B cell (primary cell): ENCODE measurements around the gene STON1. TPM values are rescaled to one million over a fixed set of nuclear protein-coding genes. Genes with fewer than 3 reads are reported as not detected.

Source experiments
- ATAC-seq: fragments of 200-7000 bp; cut with Tn5 transposase; one replicate; pipeline ENCODE4 v1.10.0; 2021; ENCODE audit warnings: low read depth, mild to moderate bottlenecking, moderate number of reproducible peaks, moderate library complexity
- CTCF ChIA-PET: fragments of 350-600 bp; sonication (Branson Sonifier 250); formaldehyde crosslinking; loops from one replicate; lab custom pipeline; 2021; ENCODE audit warnings: antibody characterized with exemption, inconsistent platforms; lab: Charles Lee
- POLR2A ChIA-PET: fragments of 350-600 bp; sonication (Branson Sonifier 250); formaldehyde crosslinking; loops from one replicate; lab custom pipeline; 2021; ENCODE audit warnings: antibody characterized with exemption; lab: Charles Lee
- DNase-seq: peaks from one replicate; pipeline ENCODE4 v3.0.0; 2013
- H2AFZ ChIP-seq: 2 replicates; pipeline ENCODE4 v1.6.1; 2012; ENCODE audit warnings: mild to moderate bottlenecking, low read depth, low read length; ENCODE audit not compliant: insufficient read depth, poor library complexity, severe bottlenecking
- H3K27ac ChIP-seq, 2 donors: 1 replicate in 1 of 2; 2 replicates in 1 of 2; pipeline ENCODE4 v1.5.1; 2012 to 2013; ENCODE audit warnings: low read length in 2 of 2, mild to moderate bottlenecking in 2 of 2, moderate library complexity in 1 of 2
- H3K27me3 ChIP-seq, 4 experiments: fragments of 200-600 bp in 1 of 4; sonication (generic) in 1 of 4; replicated peaks in 1 of 4; 1 replicate in 2 of 4; 2 replicates in 2 of 4; pipeline versions ENCODE4 v1.6.1 to v1.7.0; 2013 to 2016; ENCODE audit warnings: low read length in 3 of 4, mild to moderate bottlenecking in 2 of 4, mixed read lengths in 1 of 4, moderate library complexity in 1 of 4; ENCODE audit not compliant: insufficient read depth in 4 of 4, control insufficient read depth in 3 of 4; ENCODE audit errors: control extremely low read depth in 1 of 4
- H3K36me3 ChIP-seq, 2 experiments: replicated peaks in 1 of 2; 1 replicate in 1 of 2; 2 replicates in 1 of 2; pipeline versions ENCODE4 v1.6.1 to v1.7.1; 2013; ENCODE audit warnings: low read length in 1 of 2; ENCODE audit not compliant: insufficient read depth in 2 of 2, control insufficient read depth in 1 of 2; ENCODE audit errors: control extremely low read depth in 1 of 2, extremely low read depth in 1 of 2
- H3K4me1 ChIP-seq, 2 donors: fragments of 200-600 bp in 1 of 2; sonication (generic) in 1 of 2; 1 replicate in 1 of 2; 2 replicates in 1 of 2; pipeline versions ENCODE4 v1.5.1 to v1.6.1; 2013 to 2017; ENCODE audit warnings: low read length in 2 of 2; ENCODE audit not compliant: control insufficient read depth in 2 of 2, insufficient read depth in 2 of 2
- H3K4me2 ChIP-seq: replicated peaks from 2 replicates; pipeline ENCODE3; 2012; ENCODE audit warnings: mild to moderate bottlenecking, low read depth, low read length; ENCODE audit not compliant: poor library complexity, severe bottlenecking
- H3K4me3 ChIP-seq, 5 experiments: fragments of 200-600 bp in 1 of 5; sonication (generic) in 1 of 5; 1 replicate in 3 of 5; 2 replicates in 2 of 5; pipeline versions ENCODE4 v1.5.1 to v1.7.0; 2011 to 2016; ENCODE audit warnings: low read length in 4 of 5, mild to moderate bottlenecking in 4 of 5, low read depth in 2 of 5, control low read depth in 1 of 5, moderate library complexity in 1 of 5; ENCODE audit not compliant: insufficient read depth in 1 of 5; ENCODE audit errors: control extremely low read depth in 1 of 5, extremely low read depth in 1 of 5
- H3K79me2 ChIP-seq: fragments of 200-600 bp; sonication (generic); one replicate; pipeline ENCODE4 v1.6.0; 2016; ENCODE audit warnings: low read length; ENCODE audit not compliant: control insufficient read depth, insufficient read depth
- H3K9ac ChIP-seq: fragments of 200-600 bp; sonication (generic); 2 replicates; pipeline ENCODE4 v1.6.1; 2017; ENCODE audit warnings: mild to moderate bottlenecking, low read length, moderate library complexity
- H3K9me3 ChIP-seq, 3 donors: one replicate each; pipeline versions ENCODE4 v1.6.1 to v1.7.1; 2013; ENCODE audit warnings: low read length in 2 of 3; ENCODE audit not compliant: control insufficient read depth in 2 of 3, insufficient read depth in 1 of 3; ENCODE audit errors: control extremely low read depth in 1 of 3
- H4K20me1 ChIP-seq: 2 replicates; pipeline ENCODE4 v1.6.0; 2012; ENCODE audit warnings: mild to moderate bottlenecking, low read length; ENCODE audit not compliant: insufficient read depth, control insufficient read depth, poor library complexity, severe bottlenecking
- H3K27ac Mint-ChIP-seq: one replicate; pipeline ENCODE4 v1.8.0; 2021; ENCODE audit warnings: mixed read lengths
- H3K27me3 Mint-ChIP-seq: one replicate; pipeline ENCODE4 v1.8.0; 2021; ENCODE audit warnings: mixed read lengths
- H3K4me1 Mint-ChIP-seq: one replicate; pipeline ENCODE4 v1.8.0; 2021; ENCODE audit warnings: mixed read lengths
- H3K4me3 Mint-ChIP-seq: one replicate; pipeline ENCODE4 v1.8.0; 2021; ENCODE audit warnings: mixed read lengths
- H3K9me3 Mint-ChIP-seq: one replicate; pipeline ENCODE4 v1.8.0; 2022; ENCODE audit warnings: mixed read lengths; ENCODE audit not compliant: insufficient read depth
- CTCF ChIP-seq: fragments of 200-600 bp; IDR thresholded peaks from one replicate; pipeline ENCODE4 v1.8.0; 2022; ENCODE audit warnings: antibody characterized with exemption, mild to moderate bottlenecking
- EZH2 ChIP-seq: IDR thresholded peaks from 2 replicates; pipeline ENCODE4 v1.6.1; 2012; ENCODE audit warnings: borderline replicate concordance, low read depth, mild to moderate bottlenecking, moderate library complexity, low read length; ENCODE audit not compliant: insufficient read depth, poor library complexity, severe bottlenecking
- whole genome bisulfite sequencing: methylation state at CpG from one replicate; pipeline ENCODE4 v1.1.5; 2013; ENCODE audit warnings: missing lambda C conversion rate; ENCODE audit not compliant: insufficient coverage; 5-methylcytosine and 5-hydroxymethylcytosine counted together
- intact Hi-C: fragments of 100-400 bp; cut with micrococcal nuclease; formaldehyde crosslinking; loops from one replicate; pipeline ENCODE4 v1.10.0; 2022
- polyA plus RNA-seq: library from polyadenylated mRNA; depleted of rRNA; stranded (reverse); fragments of >200 nt; gene quantifications from 2 replicates; pipeline ENCODE4 v1.2.3, GENCODE V29; 2012
- total RNA-seq, 2 donors: library from RNA; stranded (reverse); fragments of 120-200 nt in 1 of 2; gene quantifications; 1 replicate in 1 of 2; 2 replicates in 1 of 2; pipeline versions ENCODE4 v1.2.3 to v1.2.4, GENCODE V29; 2013 to 2022

The STON1 gene
- total and polyA plus RNA-seq, 2 donors (not counting 1 experiment from before 2014, with no cell fraction given) = 0.46 to 2.0 TPM

GRCh38 chr2:48543895-48544294 is 13.9 kb downstream of the STON1 start:
- no peak overlapping the region for H2AFZ ChIP-seq
- H3K27ac Mint-ChIP-seq = no peak overlapping the region
- POLR2A ChIA-PET = no interaction called here
- H3K4me1 ChIP-seq = no peaks in the 10 kb centered on the region
- TF ChIP-seq EZH2 (no peak), CTCF (no peak)
- CTCF ChIA-PET = interaction anchor here (1.9 kb wide), 1 partner anchor 12 kb away, joined by 5 read pairs; no protein-coding TSS in a partner anchor
- no peaks in the 10 kb centered on the region for H3K27me3 Mint-ChIP-seq
- H3K79me2 ChIP-seq = no peaks in the 10 kb centered on the region
- H3K9me3 ChIP-seq = no peaks in the 10 kb centered on the region
- no peaks in the 10 kb centered on the region for H4K20me1 ChIP-seq
- H3K36me3 ChIP-seq = no peaks in the 10 kb centered on the region
- H3K27me3 ChIP-seq = no peaks in the 10 kb centered on the region
- H3K9me3 Mint-ChIP-seq = no peaks in the 10 kb centered on the region
- H3K9ac ChIP-seq = no peak overlapping the region
- no peak overlapping the region for H3K4me3 Mint-ChIP-seq
- H3K4me1 Mint-ChIP-seq = no peaks in the 10 kb centered on the region
- ATAC-seq (no peak), DNase-seq (no peak)
- H3K27ac ChIP-seq = no peak overlapping the region
- H3K4me3 ChIP-seq = no peak overlapping the region
- no peak overlapping the region for H3K4me2 ChIP-seq
- intact Hi-C loops = no loop called here
- no CpG with 5 or more reads among the region's 1 CpG for WGBS

- no peak overlapping the region for H3K4me3 ChIP-seq
- no peak for TF ChIP-seq CTCF
- TF ChIP-seq EZH2 = no peak
- H3K27me3 Mint-ChIP-seq = no peaks in the 10 kb centered on the region
- H3K9ac ChIP-seq = no peak overlapping the region
- WGBS = 93% methylated on average over 10 of the region's 10 CpGs
- no peak overlapping the region for H3K4me3 Mint-ChIP-seq
- no peaks in the 10 kb centered on the region for H3K9me3 Mint-ChIP-seq
- no peaks in the 10 kb centered on the region for H3K79me2 ChIP-seq
- no peaks in the 10 kb centered on the region for H3K9me3 ChIP-seq
- no peaks in the 10 kb centered on the region for H3K27me3 ChIP-seq
- H4K20me1 ChIP-seq = no peaks in the 10 kb centered on the region
- DNase-seq (no peak), ATAC-seq (no peak)
- no peak overlapping the region for H3K27ac ChIP-seq
- no peak overlapping the region for H3K27ac Mint-ChIP-seq
- ChIA-PET CTCF (no interaction called here), POLR2A (no interaction called here)
- H3K36me3 ChIP-seq = no peaks in the 10 kb centered on the region
- no peaks in the 10 kb centered on the region for H3K4me1 ChIP-seq
- H2AFZ ChIP-seq = no peak overlapping the region
- H3K4me2 ChIP-seq = no peak overlapping the region
- no peaks in the 10 kb centered on the region for H3K4me1 Mint-ChIP-seq
- intact Hi-C loops = no loop called here
Observed at GRCh38 chr2:48545244-48545643, 15.3 kb downstream of the STON1 start.
